Muscle of leg (tissue), 11 donors: ENCODE measurements around the gene ABCE1. TPM values are rescaled to one million over a fixed set of nuclear protein-coding genes. Genes with fewer than 3 reads are reported as not detected.
A peak's percentile ranks its signal among the peaks of the same experiment; 100 is the strongest.
"Not testable (repeated sequence)": the region's sequence is repeated elsewhere in the genome, so short reads cannot be mapped to it uniquely, and the experiment has no call there.

Experiments used
- DNase-seq: peaks from one replicate; pipeline ENCODE4 v3.0.0; 2013
- H3K27ac ChIP-seq: one replicate; pipeline ENCODE4 v1.5.1; 2013; ENCODE audit warnings: mild to moderate bottlenecking, low read length, control low read depth
- H3K27me3 ChIP-seq: one replicate; pipeline ENCODE4 v1.6.1; 2013; ENCODE audit warnings: low read length; ENCODE audit not compliant: control insufficient read depth, insufficient read depth
- H3K36me3 ChIP-seq: one replicate; pipeline ENCODE4 v1.6.1; 2013; ENCODE audit warnings: low read length; ENCODE audit not compliant: control insufficient read depth, insufficient read depth
- H3K4me1 ChIP-seq: one replicate; pipeline ENCODE4 v1.6.1; 2013; ENCODE audit warnings: low read length; ENCODE audit not compliant: control insufficient read depth, insufficient read depth
- H3K4me3 ChIP-seq: one replicate; pipeline ENCODE4 v1.5.1; 2013; ENCODE audit warnings: low read length, control low read depth
- H3K9me3 ChIP-seq: replicated peaks from 2 replicates; pipeline ENCODE4 v1.6.1; 2013; ENCODE audit warnings: low read depth, low read length; ENCODE audit not compliant: control insufficient read depth
- WGBS: methylation state at CpG from one replicate; pipeline ENCODE4 v1.1.5; 2013; ENCODE audit warnings: missing lambda C conversion rate; ENCODE audit not compliant: insufficient coverage; 5-methylcytosine and 5-hydroxymethylcytosine counted together
- polyA plus RNA-seq, 8 donors: library from polyadenylated mRNA; unstranded; fragments of 120-200 nt; gene quantifications; one replicate each; pipeline versions ENCODE4 v1.2.1 to v1.2.3, GENCODE V29; 2013; ENCODE audit warnings: inconsistent platforms in 1 of 8, low replicate concordance in 1 of 8; ENCODE audit not compliant: insufficient read length in 8 of 8, insufficient read depth in 1 of 8
- total RNA-seq: library from RNA; stranded (reverse); fragments of 120-200 nt; gene quantifications from one replicate; pipeline ENCODE4 v1.2.4, GENCODE V29; 2013

Gene ABCE1
- total and polyA plus RNA-seq, 9 donors, result 40.4 to 80.6 (median 55.7) TPM

- H3K4me1 ChIP-seq, H3K9me3 ChIP-seq, H3K27ac ChIP-seq, DNase-seq, H3K27me3 ChIP-seq, H3K4me3 ChIP-seq: not testable (repeated sequence)
- WGBS, result no CpG with 5 or more reads among the region's 1 CpG
- peaks cover 35% of the 10 kb centered on the region for H3K36me3 ChIP-seq
These were observed 38.1 kb downstream of the ABCE1 start for GRCh38 chr4:145136219-145136618.

GRCh38 chr4:145148980-145149379 lies 50.9 kb downstream of the ABCE1 start:
- no peaks in the 10 kb centered on the region for H3K4me1 ChIP-seq
- H3K9me3 ChIP-seq, result no peaks in the 10 kb centered on the region
- H3K36me3 ChIP-seq, result peaks cover 28% of the 10 kb centered on the region
- no peaks in the 10 kb centered on the region for H3K27me3 ChIP-seq
- no peak overlapping the region for H3K4me3 ChIP-seq
- H3K27ac ChIP-seq, result no peak overlapping the region
- 85% methylated on average over 2 of the region's 3 CpGs for WGBS
- DNase-seq, result no peak

GRCh38 chr4:145153181-145153903 lies 55.2 kb downstream of the ABCE1 start:
- 100% methylated on average over 1 of the region's 2 CpGs for WGBS
- Histone ChIP-seq H3K36me3 (peaks cover 16% of the 10 kb centered on the region), H3K27ac (peak overlapping the region; percentile 22), H3K4me3 (no peak overlapping the region), H3K9me3 (no peaks in the 10 kb centered on the region), H3K27me3 (no peaks in the 10 kb centered on the region), H3K4me1 (no peaks in the 10 kb centered on the region)
- DNase-seq, result peak; percentile 18

- Histone ChIP-seq H3K27me3 (no peaks in the 10 kb centered on the region), H3K27ac (no peak overlapping the region), H3K9me3 (no peaks in the 10 kb centered on the region), H3K4me3 (no peak overlapping the region), H3K36me3 (peaks cover 15% of the 10 kb centered on the region), H3K4me1 (no peaks in the 10 kb centered on the region)
- no CpG with 5 or more reads among the region's 1 CpG for WGBS
- DNase-seq, result no peak
These were observed 55.8 kb downstream of the ABCE1 start for GRCh38 chr4:145153904-145154298.

- Histone ChIP-seq H3K9me3 (no peaks in the 10 kb centered on the region), H3K4me3 (no peak overlapping the region), H3K36me3 (peaks cover 13% of the 10 kb centered on the region), H3K27ac (no peak overlapping the region), H3K4me1 (no peaks in the 10 kb centered on the region), H3K27me3 (no peaks in the 10 kb centered on the region)
- peak; percentile 45 for DNase-seq
- no CpG with 5 or more reads among the region's 1 CpG for WGBS
These were observed 56.5 kb downstream of the ABCE1 start for GRCh38 chr4:145154573-145154972.

GRCh38 chr4:145155268-145155870 lies 57.3 kb downstream of the ABCE1 start:
- H3K4me1 ChIP-seq, result no peaks in the 10 kb centered on the region
- no peaks in the 10 kb centered on the region for H3K9me3 ChIP-seq
- WGBS, result no CpG with 5 or more reads among the region's 2 CpGs
- H3K36me3 ChIP-seq, result peaks cover 13% of the 10 kb centered on the region
- H3K27ac ChIP-seq, result no peak overlapping the region
- no peak for DNase-seq
- no peaks in the 10 kb centered on the region for H3K27me3 ChIP-seq
- no peak overlapping the region for H3K4me3 ChIP-seq

GRCh38 chr4:145156986-145157385 lies 58.9 kb downstream of the ABCE1 start:
- no CpG with 5 or more reads among the region's 2 CpGs for WGBS
- H3K36me3 ChIP-seq, result peaks cover 19% of the 10 kb centered on the region
- no peaks in the 10 kb centered on the region for H3K27me3 ChIP-seq

GRCh38 chr4:145161549-145161948 lies 63.4 kb downstream of the ABCE1 start:
- H3K36me3 ChIP-seq, result peaks cover 20% of the 10 kb centered on the region
- no peak for DNase-seq
- no peaks in the 10 kb centered on the region for H3K4me1 ChIP-seq
- no peaks in the 10 kb centered on the region for H3K27me3 ChIP-seq
- no peak overlapping the region for H3K4me3 ChIP-seq
- H3K27ac ChIP-seq, result no peak overlapping the region
- WGBS, result no CpG with 5 or more reads among the region's 2 CpGs
- no peaks in the 10 kb centered on the region for H3K9me3 ChIP-seq

More at GRCh38 chr4:145156986-145157385, 58.9 kb downstream of the ABCE1 start:
- H3K9me3 ChIP-seq, result no peaks in the 10 kb centered on the region
- DNase-seq, result no peak
- no peak overlapping the region for H3K27ac ChIP-seq
- H3K4me1 ChIP-seq, result no peaks in the 10 kb centered on the region
- H3K4me3 ChIP-seq, result no peak overlapping the region

- no peak overlapping the region for H3K4me3 ChIP-seq
- DNase-seq, result no peak
- WGBS, result no CpG with 5 or more reads among the region's 2 CpGs
- no peaks in the 10 kb centered on the region for H3K9me3 ChIP-seq
- H3K36me3 ChIP-seq, result peaks cover 15% of the 10 kb centered on the region
- no peak overlapping the region for H3K27ac ChIP-seq
- H3K4me1 ChIP-seq, result no peaks in the 10 kb centered on the region
- H3K27me3 ChIP-seq, result no peaks in the 10 kb centered on the region
These were observed 69.8 kb downstream of the ABCE1 start for GRCh38 chr4:145167887-145168286.

- H3K4me3 ChIP-seq, result no peak overlapping the region
- no peaks in the 10 kb centered on the region for H3K9me3 ChIP-seq
- WGBS, result no CpG with 5 or more reads among the region's 2 CpGs
- no peak for DNase-seq
- H3K36me3 ChIP-seq, result peaks cover 15% of the 10 kb centered on the region
- H3K27me3 ChIP-seq, result no peaks in the 10 kb centered on the region
- H3K4me1 ChIP-seq, result no peaks in the 10 kb centered on the region
- no peak overlapping the region for H3K27ac ChIP-seq
These were observed 70.6 kb downstream of the ABCE1 start for GRCh38 chr4:145168581-145169187.
